C4-2B (cell line): ENCODE measurements around the gene ENO3.
"Not testable (repeated sequence)": the region's sequence is repeated elsewhere in the genome, so short reads cannot be mapped to it uniquely, and the experiment has no call there.

Experiments
- H3K27ac ChIP-seq: fragments of 450-650 bp; 2 replicates; pipeline ENCODE4 v1.5.1; 2017
- ZFX ChIP-seq: fragments of 450-650 bp; IDR thresholded peaks from 2 replicates; pipeline ENCODE4 v1.6.1; 2017
- TF ChIP-seq, protein P1 (sequence below): fragments of 450-650 bp; conservative IDR thresholded peaks from 2 replicates; pipeline ENCODE4 v1.5.1; 2017; ENCODE audit warnings: mild to moderate bottlenecking

Gene ENO3

DNA sequence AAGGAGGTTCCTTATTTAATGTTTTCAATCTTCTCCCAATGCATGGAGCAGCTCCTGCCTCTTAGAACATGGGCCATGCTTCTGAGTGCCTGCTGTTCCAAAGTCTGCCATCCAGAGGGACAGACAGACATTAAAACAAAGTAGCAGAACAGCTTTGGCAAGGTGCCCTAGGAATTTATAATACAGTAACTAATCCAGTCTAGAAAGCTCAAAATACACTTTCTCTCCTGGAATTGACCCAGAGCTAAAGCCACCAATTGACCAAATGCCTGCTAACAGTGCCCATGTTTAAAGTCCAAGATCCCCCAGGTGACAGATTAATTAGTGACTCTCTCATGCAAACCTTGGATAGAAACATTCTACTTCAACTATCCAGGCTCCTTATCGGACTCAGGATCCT lies 36.9 kb upstream of the ENO3 start:
- no peak overlapping the region for H3K27ac ChIP-seq
- TF ChIP-seq, protein P1, sequence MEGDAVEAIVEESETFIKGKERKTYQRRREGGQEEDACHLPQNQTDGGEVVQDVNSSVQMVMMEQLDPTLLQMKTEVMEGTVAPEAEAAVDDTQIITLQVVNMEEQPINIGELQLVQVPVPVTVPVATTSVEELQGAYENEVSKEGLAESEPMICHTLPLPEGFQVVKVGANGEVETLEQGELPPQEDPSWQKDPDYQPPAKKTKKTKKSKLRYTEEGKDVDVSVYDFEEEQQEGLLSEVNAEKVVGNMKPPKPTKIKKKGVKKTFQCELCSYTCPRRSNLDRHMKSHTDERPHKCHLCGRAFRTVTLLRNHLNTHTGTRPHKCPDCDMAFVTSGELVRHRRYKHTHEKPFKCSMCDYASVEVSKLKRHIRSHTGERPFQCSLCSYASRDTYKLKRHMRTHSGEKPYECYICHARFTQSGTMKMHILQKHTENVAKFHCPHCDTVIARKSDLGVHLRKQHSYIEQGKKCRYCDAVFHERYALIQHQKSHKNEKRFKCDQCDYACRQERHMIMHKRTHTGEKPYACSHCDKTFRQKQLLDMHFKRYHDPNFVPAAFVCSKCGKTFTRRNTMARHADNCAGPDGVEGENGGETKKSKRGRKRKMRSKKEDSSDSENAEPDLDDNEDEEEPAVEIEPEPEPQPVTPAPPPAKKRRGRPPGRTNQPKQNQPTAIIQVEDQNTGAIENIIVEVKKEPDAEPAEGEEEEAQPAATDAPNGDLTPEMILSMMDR: no peak
- no peak for TF ChIP-seq ZFX

DNA sequence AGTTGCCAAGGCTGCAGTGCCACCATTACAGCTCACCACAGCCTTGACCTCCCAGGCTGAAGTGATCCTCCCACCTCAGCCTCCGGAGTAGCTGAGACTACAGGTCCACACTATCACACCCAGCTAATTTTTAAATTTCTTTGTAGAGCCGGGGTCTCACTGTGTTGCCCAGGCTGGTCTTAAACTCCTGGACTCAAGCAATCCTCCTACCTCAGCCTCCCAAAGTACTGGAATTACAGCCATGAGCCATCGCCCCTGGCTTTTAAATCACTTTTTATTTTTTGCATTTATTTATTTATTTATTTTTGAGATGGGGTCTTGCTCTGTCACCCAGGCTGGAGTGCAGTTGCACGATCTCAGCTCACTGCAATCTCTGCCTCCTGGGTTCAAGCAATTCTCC lies 36.4 kb upstream of the ENO3 start:
- not testable (repeated sequence) for H3K27ac ChIP-seq

DNA sequence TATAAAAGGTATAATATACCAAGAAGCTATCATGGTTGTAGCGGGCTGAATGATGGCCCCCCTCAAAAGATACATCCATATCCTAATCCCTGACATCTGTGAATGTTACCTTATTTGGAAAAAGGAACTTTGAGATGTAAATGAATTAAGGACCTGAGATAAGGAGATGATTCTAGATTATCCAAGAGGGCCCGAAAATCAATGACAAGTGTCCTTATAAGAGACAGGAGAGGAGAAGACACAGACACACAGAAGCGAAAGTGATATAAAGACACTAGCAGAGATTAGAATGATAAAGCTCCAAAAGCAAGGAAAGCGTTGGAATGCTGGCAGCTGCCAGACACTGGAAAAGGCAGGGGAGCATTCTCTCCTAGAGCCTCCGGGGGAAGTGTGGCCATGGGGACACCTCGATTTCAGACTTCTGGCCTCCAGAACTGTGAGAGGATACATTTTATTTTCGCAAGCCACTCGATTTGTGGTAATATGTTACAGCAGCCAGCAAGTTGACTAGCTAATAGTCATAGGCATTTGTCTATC lies 31.3 kb upstream of the ENO3 start:
- TF ChIP-seq ZFX: no peak
- TF ChIP-seq, protein P1: no peak
- no peak overlapping the region for H3K27ac ChIP-seq

DNA sequence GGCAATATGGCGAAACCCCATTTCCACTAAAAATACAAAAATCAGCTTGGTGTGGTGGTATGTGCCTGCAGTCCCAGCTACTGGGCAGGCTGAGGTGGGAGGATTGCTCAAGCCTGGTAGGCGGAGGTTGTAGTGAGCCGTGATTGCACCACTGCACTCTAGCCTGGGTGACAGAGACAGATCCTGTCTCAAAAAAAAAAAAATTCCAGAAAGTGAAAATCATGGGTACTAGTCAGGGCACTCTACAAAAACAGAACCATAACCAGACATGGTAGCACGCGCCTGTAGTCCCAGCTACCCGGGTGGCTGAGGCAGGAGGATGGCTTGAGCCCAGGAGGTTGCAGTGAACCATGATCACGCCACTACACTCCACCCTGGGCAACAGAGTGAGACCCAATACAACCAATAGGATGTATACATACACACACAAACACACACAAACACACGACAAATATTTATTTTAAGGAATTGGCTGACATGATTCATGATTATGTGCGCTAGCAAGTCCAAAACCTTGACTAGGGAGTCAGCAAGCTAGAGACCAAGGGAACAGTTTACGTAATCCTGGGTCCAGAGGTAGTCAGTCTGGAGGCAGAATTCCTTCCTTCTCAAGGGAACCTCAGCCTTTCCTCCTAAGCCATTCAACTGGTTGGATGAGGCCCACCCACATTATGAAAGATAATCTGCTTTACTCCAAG lies 30.4 kb upstream of the ENO3 start:
- H3K27ac ChIP-seq: no peak overlapping the region
- no peak for TF ChIP-seq ZFX
- TF ChIP-seq, protein P1: no peak

DNA sequence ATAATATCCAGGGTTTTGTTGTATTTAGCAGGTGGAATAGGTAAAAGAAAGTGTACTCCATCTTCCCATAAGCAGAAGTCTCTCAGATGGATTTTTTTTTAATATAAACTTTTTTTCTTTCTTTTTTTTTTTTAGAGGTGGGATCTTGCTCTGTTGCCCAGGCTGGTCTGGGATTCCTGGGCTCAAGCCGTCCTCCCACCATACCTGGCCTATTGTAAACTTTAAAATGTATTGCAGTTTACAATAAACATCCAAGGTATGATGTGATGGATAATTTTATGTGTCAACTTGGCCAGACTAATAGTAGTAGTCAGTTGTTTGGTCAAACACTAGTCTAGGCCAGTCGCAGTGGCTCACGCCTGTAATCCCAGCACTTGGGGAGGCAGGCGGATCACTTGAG lies 29.6 kb upstream of the ENO3 start:
- no peak for TF ChIP-seq ZFX
- TF ChIP-seq, protein P1: no peak
- no peak overlapping the region for H3K27ac ChIP-seq

DNA sequence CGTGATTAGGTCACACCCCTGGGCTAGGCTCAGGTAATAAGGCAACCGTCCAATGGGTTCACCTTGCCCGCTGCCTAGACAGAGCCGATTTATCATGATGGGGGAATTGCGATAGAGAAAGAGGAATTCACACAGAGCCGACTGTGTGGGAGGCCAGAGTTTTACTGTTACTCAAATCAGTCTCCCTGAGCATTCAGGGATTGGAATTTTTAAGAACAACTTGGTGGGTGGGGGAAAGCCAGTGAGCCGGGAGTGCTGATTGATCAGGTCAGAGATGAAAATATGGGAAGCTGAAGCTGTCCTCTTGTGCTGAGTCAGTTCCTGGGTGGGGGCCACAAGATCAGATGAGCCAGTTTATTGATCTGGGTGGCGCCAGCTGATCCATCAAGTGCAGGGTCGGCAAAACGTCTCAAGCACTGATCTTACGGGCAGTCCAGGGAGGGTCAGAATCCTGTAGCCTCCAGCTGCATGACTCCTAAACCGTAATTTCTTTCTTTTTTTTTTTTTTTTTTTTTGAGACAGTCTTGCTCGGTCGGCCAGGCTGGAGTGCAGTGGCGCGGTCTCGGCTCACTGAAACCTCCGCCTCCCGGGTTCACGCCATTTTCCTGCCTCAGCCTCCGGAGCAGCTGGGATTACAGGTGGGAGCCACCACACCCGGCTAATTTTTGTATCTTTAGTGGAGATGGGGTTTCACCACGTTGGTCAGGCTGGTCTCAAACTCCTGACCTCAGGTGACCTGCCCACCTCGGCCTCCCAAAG lies 24.2 kb upstream of the ENO3 start:
- H3K27ac ChIP-seq: not testable (repeated sequence)

DNA sequence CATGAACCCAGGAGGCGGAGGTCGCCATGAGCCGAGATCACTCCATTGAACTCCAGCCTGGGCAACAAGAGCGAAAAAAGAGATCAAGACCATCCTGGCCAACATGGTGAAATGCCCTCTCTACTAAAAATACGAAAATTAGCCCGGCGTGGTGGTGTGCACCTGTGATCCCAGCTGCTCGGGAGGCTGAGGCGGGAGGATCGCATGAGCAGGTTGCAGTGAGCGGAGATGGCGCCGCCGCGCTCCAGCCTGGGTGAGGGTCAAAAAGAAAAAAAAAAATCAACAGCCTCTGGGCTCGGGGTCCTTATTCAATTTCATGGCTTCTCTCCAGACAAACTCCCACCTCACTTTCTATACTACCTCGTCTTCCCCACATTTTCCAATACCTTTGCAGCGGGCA lies 22.0 kb upstream of the ENO3 start:
- TF ChIP-seq, protein P1: no peak
- TF ChIP-seq ZFX: no peak
- H3K27ac ChIP-seq: no peak overlapping the region

DNA sequence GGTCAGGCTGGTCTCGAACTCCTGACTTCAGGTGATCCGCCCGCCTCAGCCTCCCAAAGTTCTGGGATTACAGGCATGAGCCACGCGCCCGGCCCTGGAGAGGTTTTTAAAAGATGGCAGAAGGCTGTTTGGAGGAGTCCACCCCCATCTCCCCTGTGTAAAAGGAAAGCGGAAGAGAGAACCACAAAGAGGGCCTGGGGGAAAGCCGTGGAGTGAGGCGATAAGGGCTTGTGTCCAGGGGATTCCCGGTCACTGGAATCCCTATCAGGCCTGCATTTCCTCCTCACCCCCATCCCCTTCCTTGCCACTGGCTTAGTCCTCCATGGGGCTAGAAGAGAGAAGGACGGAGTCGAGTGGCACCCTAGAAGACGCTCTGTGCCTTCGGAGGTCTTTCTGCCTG lies 19.0 kb upstream of the ENO3 start, which contains the start of gene GP1BA:
Gene GP1BA, plus strand, starts transcription at position 315 of the 400 bp plus-strand sequence. CDS start 328 bp downstream, outside the sequence.
- H3K27ac ChIP-seq: no peak within 1 kb of the TSS
- TF ChIP-seq, protein P1: no peak
- TF ChIP-seq ZFX: no peak
